22Rv1 (cell line): Measurements from ENCODE around the gene CTAGE8.
"Not testable (repeated sequence)": the region's sequence is repeated elsewhere in the genome, so short reads cannot be mapped to it uniquely, and the experiment has no call there.

Experiments used
- ZFX ChIP-seq: fragments of 450-650 bp; IDR thresholded peaks from 2 replicates; pipeline ENCODE4 v1.6.1; 2017; ENCODE audit warnings: antibody characterized with exemption, borderline replicate concordance
- TF ChIP-seq, protein P1 (sequence below): fragments of 450-650 bp; IDR thresholded peaks from 2 replicates; pipeline ENCODE4 v1.5.1; 2017; ENCODE audit warnings: mild to moderate bottlenecking

DNA sequence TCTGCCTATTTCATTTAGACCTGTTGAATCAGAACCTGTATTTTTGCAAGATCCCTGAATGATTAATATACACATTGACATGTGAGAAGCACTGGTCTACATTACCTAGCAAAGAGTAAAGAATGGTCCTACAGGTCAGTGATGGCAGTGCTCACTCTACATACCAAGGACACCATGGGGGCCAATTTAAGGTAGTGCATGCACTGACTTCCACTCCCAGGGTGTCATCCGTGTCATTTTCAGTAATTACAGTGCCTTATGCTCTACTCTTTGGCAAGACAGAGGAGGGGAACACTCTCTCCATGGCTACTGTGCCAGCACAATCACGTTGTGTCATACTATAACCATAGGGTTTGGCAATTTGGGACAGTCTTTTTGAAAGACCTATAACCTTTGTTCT, 23.7 kb downstream of the CTAGE8 start:
- TF ChIP-seq, protein P1, sequence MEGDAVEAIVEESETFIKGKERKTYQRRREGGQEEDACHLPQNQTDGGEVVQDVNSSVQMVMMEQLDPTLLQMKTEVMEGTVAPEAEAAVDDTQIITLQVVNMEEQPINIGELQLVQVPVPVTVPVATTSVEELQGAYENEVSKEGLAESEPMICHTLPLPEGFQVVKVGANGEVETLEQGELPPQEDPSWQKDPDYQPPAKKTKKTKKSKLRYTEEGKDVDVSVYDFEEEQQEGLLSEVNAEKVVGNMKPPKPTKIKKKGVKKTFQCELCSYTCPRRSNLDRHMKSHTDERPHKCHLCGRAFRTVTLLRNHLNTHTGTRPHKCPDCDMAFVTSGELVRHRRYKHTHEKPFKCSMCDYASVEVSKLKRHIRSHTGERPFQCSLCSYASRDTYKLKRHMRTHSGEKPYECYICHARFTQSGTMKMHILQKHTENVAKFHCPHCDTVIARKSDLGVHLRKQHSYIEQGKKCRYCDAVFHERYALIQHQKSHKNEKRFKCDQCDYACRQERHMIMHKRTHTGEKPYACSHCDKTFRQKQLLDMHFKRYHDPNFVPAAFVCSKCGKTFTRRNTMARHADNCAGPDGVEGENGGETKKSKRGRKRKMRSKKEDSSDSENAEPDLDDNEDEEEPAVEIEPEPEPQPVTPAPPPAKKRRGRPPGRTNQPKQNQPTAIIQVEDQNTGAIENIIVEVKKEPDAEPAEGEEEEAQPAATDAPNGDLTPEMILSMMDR = not testable (repeated sequence)
- not testable (repeated sequence) for TF ChIP-seq ZFX
